DMS114 treated with DMSO at 0.1 percent for 48 hours (cell line): Measurements from ENCODE around the gene RPA1.
A peak's percentile ranks its signal among the peaks of the same experiment; 100 is the strongest.

Source experiments
- DNase-seq: peaks from one replicate; lab custom pipeline; 2025; ENCODE audit not compliant: unreplicated experiment; lab: John Stamatoyannopoulos, UW

RPA1 gene

GRCh38 chr17:1907216-1907631 is 77.4 kb downstream of the RPA1 start:
- no peak for DNase-seq

GRCh38 chr17:1907909-1908698 is 78.3 kb downstream of the RPA1 start:
- no peak for DNase-seq

GRCh38 chr17:1908699-1909309 is 79.0 kb downstream of the RPA1 start:
- DNase-seq, result peak; percentile 75

- DNase-seq, result no peak
These were observed 80.2 kb downstream of the RPA1 start for GRCh38 chr17:1909985-1910384.

- no peak for DNase-seq
These were observed 82.3 kb downstream of the RPA1 start for GRCh38 chr17:1912146-1912545.

GRCh38 chr17:1913702-1914101 is 83.9 kb downstream of the RPA1 start:
- DNase-seq, result no peak

- no peak for DNase-seq
These were observed 84.9 kb downstream of the RPA1 start for GRCh38 chr17:1914661-1915083.

GRCh38 chr17:1915889-1916288 is 86.1 kb downstream of the RPA1 start:
- no peak for DNase-seq

- DNase-seq, result no peak
These were observed 86.5 kb downstream of the RPA1 start for GRCh38 chr17:1916316-1916715.

- no peak for DNase-seq
These were observed 87.3 kb downstream of the RPA1 start for GRCh38 chr17:1916963-1917715.

- DNase-seq, result no peak
These were observed 88.7 kb downstream of the RPA1 start for GRCh38 chr17:1918346-1919162.

- no peak for DNase-seq
These were observed 89.4 kb downstream of the RPA1 start for GRCh38 chr17:1919201-1919600.

- DNase-seq, result no peak
These were observed 91.1 kb downstream of the RPA1 start for GRCh38 chr17:1920948-1921351.

GRCh38 chr17:1928976-1929375 is 99.2 kb downstream of the RPA1 start:
- no peak for DNase-seq

- DNase-seq, result no peak
These were observed 100.5 kb downstream of the RPA1 start for GRCh38 chr17:1930337-1930645.

- DNase-seq, result no peak
These were observed 102.2 kb downstream of the RPA1 start for GRCh38 chr17:1931844-1932579.

- no peak for DNase-seq
These were observed 104.3 kb downstream of the RPA1 start for GRCh38 chr17:1933875-1934715.

- no peak for DNase-seq
These were observed 105.1 kb downstream of the RPA1 start for GRCh38 chr17:1934901-1935300.

GRCh38 chr17:1936766-1937165 is 107.0 kb downstream of the RPA1 start:
- no peak for DNase-seq

- no peak for DNase-seq
These were observed 107.7 kb downstream of the RPA1 start for GRCh38 chr17:1937461-1937860.
